Type B pancreatic cell (in vitro differentiated cells): ENCODE data around the gene TMEM120B. TPM values are rescaled to one million over a fixed set of nuclear protein-coding genes. Genes with fewer than 3 reads are reported as not detected.

ENCODE experiments used
- DNase-seq: peaks from one replicate; pipeline ENCODE4 v3.0.0; 2021; ENCODE audit warnings: mixed read lengths; ENCODE audit not compliant: unreplicated experiment; ENCODE audit errors: extremely low spot score
- H3K27ac Mint-ChIP-seq: 2 replicates; pipeline ENCODE4 v1.8.0; 2021; ENCODE audit warnings: mild to moderate bottlenecking, mixed read lengths
- H3K27me3 Mint-ChIP-seq: 2 replicates; pipeline ENCODE4 v1.8.0; 2021; ENCODE audit warnings: mixed read lengths
- H3K36me3 Mint-ChIP-seq: 2 replicates; pipeline ENCODE4 v1.8.0; 2021; ENCODE audit warnings: mixed read lengths
- H3K4me1 Mint-ChIP-seq: one replicate; pipeline ENCODE4 v1.8.0; 2021; ENCODE audit warnings: mixed read lengths; ENCODE audit not compliant: unreplicated experiment
- H3K4me3 Mint-ChIP-seq: 2 replicates; pipeline ENCODE4 v1.8.0; 2021; ENCODE audit warnings: mild to moderate bottlenecking, mixed read lengths
- H3K9me3 Mint-ChIP-seq: 2 replicates; pipeline ENCODE4 v1.8.0; 2021; ENCODE audit warnings: mixed read lengths
- CTCF ChIP-seq: fragments of 200-600 bp; sonication (generic); conservative IDR thresholded peaks from 2 replicates; pipeline ENCODE4 v1.5.0; 2021; ENCODE audit warnings: antibody characterized with exemption, mild to moderate bottlenecking
- total RNA-seq: library from RNA; stranded (reverse); gene quantifications from 2 replicates; pipeline ENCODE4 v1.2.1, GENCODE V29; 2021; ENCODE audit warnings: low replicate concordance

The TMEM120B gene
- total RNA-seq, 1 donor from 2014 or later, result 14.0 TPM

- no peaks in the 10 kb centered on the region for H3K27me3 Mint-ChIP-seq
- no peak overlapping the region for H3K4me3 Mint-ChIP-seq
- H3K4me1 Mint-ChIP-seq, result no peaks in the 10 kb centered on the region
- peaks cover 16% of the 10 kb centered on the region for H3K36me3 Mint-ChIP-seq
- no peak for TF ChIP-seq CTCF
- no peaks in the 10 kb centered on the region for H3K9me3 Mint-ChIP-seq
- no peak overlapping the region for H3K27ac Mint-ChIP-seq
- DNase-seq, result no peak
Observed at GRCh38 chr12:121822393-121823100, 110.0 kb downstream of the TMEM120B start.

- no peak for TF ChIP-seq CTCF
- H3K4me1 Mint-ChIP-seq, result no peaks in the 10 kb centered on the region
- DNase-seq, result no peak
- H3K27ac Mint-ChIP-seq, result no peak overlapping the region
- no peaks in the 10 kb centered on the region for H3K27me3 Mint-ChIP-seq
- no peaks in the 10 kb centered on the region for H3K9me3 Mint-ChIP-seq
- no peak overlapping the region for H3K4me3 Mint-ChIP-seq
- H3K36me3 Mint-ChIP-seq, result peaks cover 17% of the 10 kb centered on the region
Observed at GRCh38 chr12:121823101-121823726, 110.7 kb downstream of the TMEM120B start.

- TF ChIP-seq CTCF, result no peak
- H3K27me3 Mint-ChIP-seq, result no peaks in the 10 kb centered on the region
- no peak overlapping the region for H3K27ac Mint-ChIP-seq
- H3K4me1 Mint-ChIP-seq, result no peaks in the 10 kb centered on the region
- H3K36me3 Mint-ChIP-seq, result peaks cover 22% of the 10 kb centered on the region
- no peaks in the 10 kb centered on the region for H3K9me3 Mint-ChIP-seq
- H3K4me3 Mint-ChIP-seq, result no peak overlapping the region
- no peak for DNase-seq
Observed at GRCh38 chr12:121823727-121824115, 111.2 kb downstream of the TMEM120B start.

- H3K36me3 Mint-ChIP-seq, result peaks cover 28% of the 10 kb centered on the region
- H3K4me1 Mint-ChIP-seq, result no peaks in the 10 kb centered on the region
- no peak overlapping the region for H3K27ac Mint-ChIP-seq
- no peak for DNase-seq
- no peaks in the 10 kb centered on the region for H3K9me3 Mint-ChIP-seq
- no peak for TF ChIP-seq CTCF
- no peaks in the 10 kb centered on the region for H3K27me3 Mint-ChIP-seq
- no peak overlapping the region for H3K4me3 Mint-ChIP-seq
Observed at GRCh38 chr12:121825041-121825523, 112.5 kb downstream of the TMEM120B start.

- TF ChIP-seq CTCF, result no peak
- no peak for DNase-seq
- H3K36me3 Mint-ChIP-seq, result peaks cover 26% of the 10 kb centered on the region
- H3K9me3 Mint-ChIP-seq, result no peaks in the 10 kb centered on the region
- H3K4me3 Mint-ChIP-seq, result no peak overlapping the region
- H3K27ac Mint-ChIP-seq, result no peak overlapping the region
- H3K4me1 Mint-ChIP-seq, result no peaks in the 10 kb centered on the region
- no peaks in the 10 kb centered on the region for H3K27me3 Mint-ChIP-seq
Observed at GRCh38 chr12:121826318-121827150, 114.0 kb downstream of the TMEM120B start.
